ENCODE results near the gene RTKN.
"Not testable (repeated sequence)": the region's sequence is repeated elsewhere in the genome, so short reads cannot be mapped to it uniquely, and the experiment has no call there.

DNA sequence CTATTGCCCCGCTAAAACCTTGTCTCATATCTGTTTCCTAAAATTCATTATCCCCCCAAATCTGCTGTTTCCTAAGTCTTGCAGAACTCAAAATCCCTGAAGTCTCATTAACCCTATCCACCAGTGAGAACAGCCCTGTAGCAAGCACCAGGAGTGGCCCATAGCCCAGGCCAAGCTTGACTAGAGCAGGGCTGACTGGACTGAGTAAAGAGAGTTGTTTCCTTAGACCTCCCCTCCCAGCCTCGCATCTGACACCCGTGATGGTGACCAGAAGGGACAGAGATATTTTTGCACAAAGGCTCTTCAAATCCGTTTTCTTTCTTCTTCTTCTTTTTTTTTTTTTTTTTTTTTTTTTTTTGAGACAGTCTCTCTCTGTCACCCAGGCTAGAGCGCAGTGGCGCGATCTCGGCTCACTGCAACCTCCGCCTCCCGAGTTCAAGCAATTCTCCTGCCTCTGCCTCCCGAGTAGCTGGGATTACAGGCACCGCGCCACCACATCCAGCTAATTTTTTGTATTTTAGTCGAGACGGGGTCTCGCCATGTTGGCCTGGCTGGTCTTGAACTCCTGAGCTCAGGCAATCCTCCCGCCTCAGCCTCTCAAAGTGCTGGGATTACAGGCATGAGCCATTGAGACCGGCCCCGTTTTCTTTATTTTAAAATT lies 21.2 kb downstream of the RTKN start:
- not testable (repeated sequence) for TF ChIP-seq CBX3 (IDR thresholded peaks at IDR 0.05; ENCODE audit: low read depth); POLR2A (IDR thresholded peaks at IDR 0.05; ENCODE audit: borderline replicate concordance, extremely low read depth, insufficient read depth, insufficient read length); EZH2phosphoT487 (IDR thresholded peaks at IDR 0.05; ENCODE audit: borderline replicate concordance); JUND (IDR thresholded peaks at IDR 0.05); SRF (IDR thresholded peaks at IDR 0.05; ENCODE audit: low read depth); ZFX (IDR thresholded peaks at IDR 0.05)
- TF ChIP-seq, protein P1, sequence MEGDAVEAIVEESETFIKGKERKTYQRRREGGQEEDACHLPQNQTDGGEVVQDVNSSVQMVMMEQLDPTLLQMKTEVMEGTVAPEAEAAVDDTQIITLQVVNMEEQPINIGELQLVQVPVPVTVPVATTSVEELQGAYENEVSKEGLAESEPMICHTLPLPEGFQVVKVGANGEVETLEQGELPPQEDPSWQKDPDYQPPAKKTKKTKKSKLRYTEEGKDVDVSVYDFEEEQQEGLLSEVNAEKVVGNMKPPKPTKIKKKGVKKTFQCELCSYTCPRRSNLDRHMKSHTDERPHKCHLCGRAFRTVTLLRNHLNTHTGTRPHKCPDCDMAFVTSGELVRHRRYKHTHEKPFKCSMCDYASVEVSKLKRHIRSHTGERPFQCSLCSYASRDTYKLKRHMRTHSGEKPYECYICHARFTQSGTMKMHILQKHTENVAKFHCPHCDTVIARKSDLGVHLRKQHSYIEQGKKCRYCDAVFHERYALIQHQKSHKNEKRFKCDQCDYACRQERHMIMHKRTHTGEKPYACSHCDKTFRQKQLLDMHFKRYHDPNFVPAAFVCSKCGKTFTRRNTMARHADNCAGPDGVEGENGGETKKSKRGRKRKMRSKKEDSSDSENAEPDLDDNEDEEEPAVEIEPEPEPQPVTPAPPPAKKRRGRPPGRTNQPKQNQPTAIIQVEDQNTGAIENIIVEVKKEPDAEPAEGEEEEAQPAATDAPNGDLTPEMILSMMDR (IDR thresholded peaks at IDR 0.05 in 2 of 3, conservative IDR thresholded peaks at IDR 0.05 in 1 of 3; ENCODE audit: borderline replicate concordance in 1 of 3, insufficient read depth in 1 of 3, low read depth in 2 of 3, low read length in 2 of 3) = not testable (repeated sequence)
- TF ChIP-seq, protein P2, sequence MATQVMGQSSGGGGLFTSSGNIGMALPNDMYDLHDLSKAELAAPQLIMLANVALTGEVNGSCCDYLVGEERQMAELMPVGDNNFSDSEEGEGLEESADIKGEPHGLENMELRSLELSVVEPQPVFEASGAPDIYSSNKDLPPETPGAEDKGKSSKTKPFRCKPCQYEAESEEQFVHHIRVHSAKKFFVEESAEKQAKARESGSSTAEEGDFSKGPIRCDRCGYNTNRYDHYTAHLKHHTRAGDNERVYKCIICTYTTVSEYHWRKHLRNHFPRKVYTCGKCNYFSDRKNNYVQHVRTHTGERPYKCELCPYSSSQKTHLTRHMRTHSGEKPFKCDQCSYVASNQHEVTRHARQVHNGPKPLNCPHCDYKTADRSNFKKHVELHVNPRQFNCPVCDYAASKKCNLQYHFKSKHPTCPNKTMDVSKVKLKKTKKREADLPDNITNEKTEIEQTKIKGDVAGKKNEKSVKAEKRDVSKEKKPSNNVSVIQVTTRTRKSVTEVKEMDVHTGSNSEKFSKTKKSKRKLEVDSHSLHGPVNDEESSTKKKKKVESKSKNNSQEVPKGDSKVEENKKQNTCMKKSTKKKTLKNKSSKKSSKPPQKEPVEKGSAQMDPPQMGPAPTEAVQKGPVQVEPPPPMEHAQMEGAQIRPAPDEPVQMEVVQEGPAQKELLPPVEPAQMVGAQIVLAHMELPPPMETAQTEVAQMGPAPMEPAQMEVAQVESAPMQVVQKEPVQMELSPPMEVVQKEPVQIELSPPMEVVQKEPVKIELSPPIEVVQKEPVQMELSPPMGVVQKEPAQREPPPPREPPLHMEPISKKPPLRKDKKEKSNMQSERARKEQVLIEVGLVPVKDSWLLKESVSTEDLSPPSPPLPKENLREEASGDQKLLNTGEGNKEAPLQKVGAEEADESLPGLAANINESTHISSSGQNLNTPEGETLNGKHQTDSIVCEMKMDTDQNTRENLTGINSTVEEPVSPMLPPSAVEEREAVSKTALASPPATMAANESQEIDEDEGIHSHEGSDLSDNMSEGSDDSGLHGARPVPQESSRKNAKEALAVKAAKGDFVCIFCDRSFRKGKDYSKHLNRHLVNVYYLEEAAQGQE (IDR thresholded peaks at IDR 0.05; ENCODE audit: low read depth) = not testable (repeated sequence)
